ENCODE data around the gene LY6G5C. TPM values are rescaled to one million over a fixed set of nuclear protein-coding genes. Genes with fewer than 3 reads are reported as not detected.

Gene LY6G5C
- total and polyA plus RNA-seq, 2 of the 13 experiments (the other 11 are each of a cell fraction or from before 2014, with no cell fraction given): 0.33 to 0.55 TPM

GRCh38 chr6:31665501-31666336, 15.1 kb downstream of the LY6G5C start, which contains the start of gene CSNK2B (continued):
- TF ChIP-seq ZBTB33 (CRISPR knock-in tag; IDR thresholded peaks at IDR 0.05) (no peak), ZNF766 (CRISPR knock-in tag; IDR thresholded peaks at IDR 0.05; ENCODE audit: borderline replicate concordance) (peak; percentile 65; the same call in 1 of the 2 replicates), HNF4G (IDR thresholded peaks at IDR 0.05; ENCODE audit: borderline replicate concordance, low read depth, low read length) (peak; percentile 3), HNF4G (CRISPR knock-in tag; IDR thresholded peaks at IDR 0.05; ENCODE audit: borderline replicate concordance, low read depth) (no peak), NRL (CRISPR knock-in tag; IDR thresholded peaks at IDR 0.05; ENCODE audit: borderline replicate concordance) (peak; percentile 74), ZNF816 (CRISPR knock-in tag; IDR thresholded peaks at IDR 0.05; ENCODE audit: borderline replicate concordance) (no peak), MXD1 (CRISPR knock-in tag; IDR thresholded peaks at IDR 0.05) (peak; percentile 76), HMG20B (CRISPR knock-in tag; conservative IDR thresholded peaks at IDR 0.05) (no peak), ZNF142 (CRISPR knock-in tag; IDR thresholded peaks at IDR 0.05) (peak; percentile 41; the same call in 1 of the 2 replicates), ZNF691 (CRISPR knock-in tag; IDR thresholded peaks at IDR 0.05; ENCODE audit: borderline replicate concordance, low read depth) (peak; percentile 85), HOXD1 (CRISPR knock-in tag; IDR thresholded peaks at IDR 0.05) (no peak; the same call in 1 of the 2 replicates), ZNF224 (CRISPR knock-in tag; IDR thresholded peaks at IDR 0.05) (peak; percentile 79), SALL1 (CRISPR knock-in tag; IDR thresholded peaks at IDR 0.05) (peak; percentile 72), RBAK (CRISPR knock-in tag; IDR thresholded peaks at IDR 0.05) (peak; percentile 6; the same call in 1 of the 2 replicates), ZBTB46 (CRISPR knock-in tag; IDR thresholded peaks at IDR 0.05; ENCODE audit: borderline replicate concordance) (peak; percentile 71)
